Upper lobe of right lung (tissue), 1 donor: ENCODE measurements around the gene OR5B3. TPM values are rescaled to one million over a fixed set of nuclear protein-coding genes. Genes with fewer than 3 reads are reported as not detected.

Source experiments
- ATAC-seq: fragments of 200-7000 bp; cut with Tn5 transposase; one replicate; pipeline ENCODE4 v1.9.1; 2020; ENCODE audit warnings: mild to moderate bottlenecking, moderate library complexity
- DNase-seq: peaks from one replicate; pipeline ENCODE4 v3.0.0-alpha.2; 2020
- H3K27ac ChIP-seq: fragments of 200-600 bp; one replicate; pipeline ENCODE4 v1.8.0; 2022
- H3K27me3 ChIP-seq: fragments of 200-600 bp; one replicate; pipeline ENCODE4 v1.8.0; 2022; ENCODE audit warnings: mild to moderate bottlenecking
- H3K36me3 ChIP-seq: fragments of 200-600 bp; one replicate; pipeline ENCODE4 v1.8.0; 2022
- H3K4me1 ChIP-seq: fragments of 200-600 bp; one replicate; pipeline ENCODE4 v1.8.0; 2022
- H3K4me3 ChIP-seq: fragments of 200-600 bp; one replicate; pipeline ENCODE4 v1.8.0; 2022; ENCODE audit warnings: mild to moderate bottlenecking
- H3K9me3 ChIP-seq: fragments of 200-600 bp; one replicate; pipeline ENCODE4 v1.8.0; 2022
- intact Hi-C: fragments of 100-400 bp; cut with DNase I; formaldehyde crosslinking; loops from one replicate; pipeline ENCODE4 v1.11.0; 2022
- total RNA-seq: library from RNA; stranded (reverse); fragmentation: NEBNext Ultra II Directional; extraction: Animal tissue kit (Norgen Biotek cat#: 25700); gene quantifications from one replicate; pipeline ENCODE4 v1.2.1, GENCODE V29; 2021
- TF ChIP-seq, protein P1 (sequence below): fragments of 200-600 bp; IDR thresholded peaks from one replicate; pipeline ENCODE4 v1.8.0; 2022; ENCODE audit warnings: antibody characterized with exemption
- donor health status: DM: no; HTN: yes; CAD: no; lungs with severe emphysema.

Gene OR5B3
- total RNA-seq, 1 donor from 2014 or later = not detected

DNA sequence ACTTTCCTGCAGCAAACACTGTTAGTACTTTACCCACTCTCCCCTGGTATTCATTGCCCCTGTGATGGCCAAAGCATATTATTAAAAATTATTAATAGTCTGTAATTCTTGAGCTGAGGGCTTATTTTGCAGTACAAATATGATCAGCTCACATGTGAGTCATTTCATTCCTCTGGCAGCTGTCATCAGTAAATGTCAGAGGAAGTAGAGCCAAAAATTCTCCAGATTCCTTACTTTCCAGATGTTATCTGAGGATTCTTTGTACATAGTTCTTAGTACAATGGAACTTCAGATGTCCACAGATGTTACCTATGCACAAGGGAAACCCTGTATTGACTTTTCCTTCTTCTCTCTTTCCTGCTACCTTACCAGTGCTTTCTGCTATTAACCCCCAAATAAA, 12.5 kb downstream of the OR5B3 start:
- ATAC-seq = no peak
- no peak overlapping the region for H3K4me3 ChIP-seq
- TF ChIP-seq, protein P1, sequence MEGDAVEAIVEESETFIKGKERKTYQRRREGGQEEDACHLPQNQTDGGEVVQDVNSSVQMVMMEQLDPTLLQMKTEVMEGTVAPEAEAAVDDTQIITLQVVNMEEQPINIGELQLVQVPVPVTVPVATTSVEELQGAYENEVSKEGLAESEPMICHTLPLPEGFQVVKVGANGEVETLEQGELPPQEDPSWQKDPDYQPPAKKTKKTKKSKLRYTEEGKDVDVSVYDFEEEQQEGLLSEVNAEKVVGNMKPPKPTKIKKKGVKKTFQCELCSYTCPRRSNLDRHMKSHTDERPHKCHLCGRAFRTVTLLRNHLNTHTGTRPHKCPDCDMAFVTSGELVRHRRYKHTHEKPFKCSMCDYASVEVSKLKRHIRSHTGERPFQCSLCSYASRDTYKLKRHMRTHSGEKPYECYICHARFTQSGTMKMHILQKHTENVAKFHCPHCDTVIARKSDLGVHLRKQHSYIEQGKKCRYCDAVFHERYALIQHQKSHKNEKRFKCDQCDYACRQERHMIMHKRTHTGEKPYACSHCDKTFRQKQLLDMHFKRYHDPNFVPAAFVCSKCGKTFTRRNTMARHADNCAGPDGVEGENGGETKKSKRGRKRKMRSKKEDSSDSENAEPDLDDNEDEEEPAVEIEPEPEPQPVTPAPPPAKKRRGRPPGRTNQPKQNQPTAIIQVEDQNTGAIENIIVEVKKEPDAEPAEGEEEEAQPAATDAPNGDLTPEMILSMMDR = no peak

DNA sequence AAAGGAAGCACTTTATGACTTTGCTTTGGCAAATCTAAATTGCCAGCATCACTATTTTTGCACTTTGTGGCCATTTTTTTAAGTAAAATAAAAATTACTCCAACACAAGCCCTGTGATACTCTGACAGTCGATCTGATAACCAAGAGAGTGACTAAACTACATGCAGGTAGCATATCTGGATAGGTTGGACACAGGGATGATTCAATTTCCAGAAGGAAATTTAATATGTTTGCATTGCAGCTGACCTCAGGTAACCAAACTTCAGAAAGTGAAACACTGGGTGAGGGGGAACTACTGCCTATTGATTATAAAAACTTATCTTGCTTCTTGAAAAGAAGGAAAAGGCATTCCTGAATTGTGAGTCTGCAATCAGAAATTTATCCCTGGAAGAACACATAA, 13.9 kb downstream of the OR5B3 start:
- DNase-seq = no peak
- Histone ChIP-seq H3K4me3 (no peak overlapping the region), H3K27me3 (no peaks in the 10 kb centered on the region), H3K27ac (no peak overlapping the region), H3K36me3 (no peaks in the 10 kb centered on the region), H3K4me1 (no peaks in the 10 kb centered on the region), H3K9me3 (no peaks in the 10 kb centered on the region)
- no peak for ATAC-seq
- TF ChIP-seq, protein P1 = no peak
- intact Hi-C loops = no loop called here

More for the DNA sequence above, 12.5 kb downstream of the OR5B3 start:
- DNase-seq = no peak
- Histone ChIP-seq H3K36me3 (no peaks in the 10 kb centered on the region), H3K9me3 (no peaks in the 10 kb centered on the region), H3K27ac (no peak overlapping the region), H3K4me1 (no peaks in the 10 kb centered on the region), H3K27me3 (no peaks in the 10 kb centered on the region)
- intact Hi-C loops = no loop called here

DNA sequence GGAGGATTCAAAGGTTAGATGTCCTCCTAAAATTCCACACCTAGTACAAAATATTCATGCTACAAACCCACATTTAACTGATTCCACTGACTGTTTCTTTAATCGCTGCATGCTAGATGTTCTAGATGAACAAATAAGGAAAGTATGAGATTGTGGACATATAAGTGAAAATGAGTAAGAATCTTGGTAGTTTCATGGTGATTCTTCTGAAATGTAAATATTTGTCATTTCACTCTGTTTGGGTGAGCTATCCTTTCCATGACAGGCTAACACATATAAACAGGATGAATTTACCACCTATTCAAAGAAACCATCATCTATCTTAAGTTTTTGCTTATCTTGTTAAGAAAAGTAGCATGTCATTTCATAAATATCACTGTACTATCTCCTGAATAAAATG, 14.8 kb downstream of the OR5B3 start:
- no peaks in the 10 kb centered on the region for H3K9me3 ChIP-seq
- intact Hi-C loops = no loop called here
- DNase-seq = no peak
- no peaks in the 10 kb centered on the region for H3K36me3 ChIP-seq
- no peak for ATAC-seq
- TF ChIP-seq, protein P1 = no peak
- no peak overlapping the region for H3K4me3 ChIP-seq
- no peak overlapping the region for H3K27ac ChIP-seq
- no peaks in the 10 kb centered on the region for H3K4me1 ChIP-seq
- H3K27me3 ChIP-seq = no peaks in the 10 kb centered on the region

DNA sequence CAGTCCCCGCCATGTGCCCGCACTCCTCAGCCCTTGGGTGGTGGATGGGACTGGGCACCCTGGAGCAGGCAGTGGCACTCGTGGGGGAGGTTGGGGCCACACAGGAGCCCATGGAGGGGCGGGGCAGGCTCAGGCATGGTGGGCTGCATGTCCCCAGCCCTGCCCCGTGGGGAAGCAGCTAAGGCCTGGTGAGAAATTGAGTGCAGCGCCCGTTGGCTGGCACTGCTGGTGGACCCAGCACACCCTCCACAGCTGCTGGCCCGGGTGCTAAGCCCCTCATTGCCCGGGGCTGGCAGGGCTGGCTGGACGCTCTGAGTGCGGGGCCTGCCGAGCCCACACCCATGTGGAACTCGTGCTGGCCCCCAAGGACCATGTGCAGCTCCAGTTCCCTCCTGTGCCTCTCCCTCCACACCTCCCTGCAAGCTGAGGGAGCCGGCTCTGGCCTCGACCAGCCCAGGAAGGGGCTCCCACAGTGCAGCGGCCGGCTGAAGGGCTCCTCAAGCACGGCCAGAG, 16.1 kb downstream of the OR5B3 start:
- Histone ChIP-seq H3K9me3 (no peaks in the 10 kb centered on the region), H3K4me1 (no peaks in the 10 kb centered on the region), H3K4me3 (no peak overlapping the region), H3K36me3 (no peaks in the 10 kb centered on the region), H3K27ac (no peak overlapping the region), H3K27me3 (no peaks in the 10 kb centered on the region)
- DNase-seq = peak; percentile 56
- TF ChIP-seq, protein P1 = no peak
- intact Hi-C loops = no loop called here
- no peak for ATAC-seq

DNA sequence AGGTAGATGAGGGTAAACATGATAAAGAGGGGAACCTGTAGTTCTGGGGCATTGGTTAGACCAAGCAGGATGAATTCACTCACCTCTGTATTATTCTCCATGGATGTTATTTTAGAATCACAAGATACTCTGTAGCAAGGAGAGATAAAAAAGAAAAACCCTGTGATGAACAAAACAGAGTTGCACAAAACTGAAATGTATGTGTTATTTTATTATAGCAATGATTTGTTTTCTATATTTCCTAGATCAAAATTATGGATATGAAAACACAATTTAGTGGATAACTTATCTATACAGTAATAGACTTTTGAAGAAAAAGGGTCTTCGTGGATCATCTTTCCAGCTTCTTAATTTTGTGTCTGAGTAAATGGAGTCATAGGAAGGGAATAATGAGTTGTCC, 47.7 kb downstream of the OR5B3 start, which contains the start of gene OR5B17:
Gene OR5B17 (minus strand): TSS at position 101 of the 400 bp plus-strand sequence. CDS start 0 bp downstream, at position 101.
- Histone ChIP-seq H3K9me3 (no peaks in the 10 kb centered on the region), H3K27me3 (no peaks in the 10 kb centered on the region), H3K4me1 (no peaks in the 10 kb centered on the region), H3K36me3 (no peaks in the 10 kb centered on the region), H3K4me3 (no peak within 1 kb of the TSS), H3K27ac (no peak within 1 kb of the TSS)
- intact Hi-C loops = no loop called here
- DNase-seq = no peak
- ATAC-seq = no peak
- TF ChIP-seq, protein P1 = no peak

DNA sequence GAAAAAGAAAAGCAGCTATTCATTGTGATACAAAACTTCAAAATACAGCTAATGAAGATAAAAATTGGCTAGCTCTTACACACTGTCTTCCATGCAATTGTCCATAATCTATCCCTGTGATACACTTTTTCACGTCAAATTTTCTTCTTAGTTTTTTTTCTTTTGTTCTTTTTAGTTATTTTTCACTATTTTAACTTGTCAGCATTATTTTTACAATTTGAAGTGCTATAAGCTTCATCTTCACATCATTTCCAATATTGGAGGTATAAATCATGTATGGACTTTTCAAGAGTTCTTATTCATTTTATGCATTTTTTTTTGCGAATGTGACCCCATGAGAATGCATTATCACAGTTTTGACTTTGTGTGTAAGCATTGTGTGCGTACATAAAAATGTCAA, 51.9 kb downstream of the OR5B3 start:
- H3K9me3 ChIP-seq = no peaks in the 10 kb centered on the region
- DNase-seq (no peak), ATAC-seq (no peak)
- intact Hi-C loops = no loop called here
- no peak overlapping the region for H3K4me3 ChIP-seq
- TF ChIP-seq, protein P1 = no peak
- H3K27ac ChIP-seq = no peak overlapping the region
- no peaks in the 10 kb centered on the region for H3K27me3 ChIP-seq
- H3K36me3 ChIP-seq = no peaks in the 10 kb centered on the region
- no peaks in the 10 kb centered on the region for H3K4me1 ChIP-seq
